Activated CD4-positive, alpha-beta T cell treated with anti-CD3 and anti-CD28 coated beads for 24 hours (primary cell): ENCODE data around the gene OIP5.

Experiments
- DNase-seq, 2 donors: peaks; one replicate each; pipeline ENCODE4 v3.0.0-alpha.2; 2020; ENCODE audit warnings: low read depth in 2 of 2

Gene OIP5

DNA sequence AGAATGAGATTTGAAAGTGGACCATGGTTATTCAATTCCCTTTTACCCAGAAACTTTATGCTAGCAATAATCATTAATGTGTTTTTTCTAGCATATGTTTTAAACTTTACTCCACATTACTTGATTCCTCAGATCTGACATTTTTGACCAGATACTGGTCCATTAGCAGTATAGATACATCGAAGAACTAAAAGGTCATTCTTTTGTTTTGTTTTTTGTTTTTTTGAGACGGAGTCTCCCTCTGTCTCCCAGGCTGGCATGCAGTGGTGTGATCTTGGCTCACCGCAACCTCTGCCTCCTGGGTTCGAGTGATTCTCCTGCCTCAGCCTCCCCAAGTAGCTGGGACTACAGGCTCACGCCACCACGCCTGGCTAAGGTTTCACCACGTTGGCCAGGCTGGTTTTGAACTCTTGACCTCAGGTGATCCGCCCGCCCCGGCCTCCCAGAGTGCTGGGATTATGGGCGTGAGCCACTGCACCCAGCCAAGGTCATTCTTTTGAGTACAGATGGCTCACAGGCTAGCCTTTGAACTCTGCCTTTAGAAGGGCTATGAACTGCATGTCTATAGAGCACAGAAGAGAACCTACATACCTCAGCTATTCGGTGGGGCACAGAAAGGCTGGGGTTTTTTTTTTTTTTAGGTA is 72.7 kb downstream of the OIP5 start:
- DNase-seq, result no peak
